NCI-H446 treated with DMSO at 0.1 percent for 48 hours (cell line): ENCODE data around the gene TBC1D5.
"Not testable (repeated sequence)": the region's sequence is repeated elsewhere in the genome, so short reads cannot be mapped to it uniquely, and the experiment has no call there.

ENCODE experiments used
- DNase-seq: peaks from one replicate; lab custom pipeline; 2025; lab: John Stamatoyannopoulos, UW

TBC1D5 gene

GRCh38 chr3:17707813-17708543 is 34.5 kb downstream of the TBC1D5 start:
- no peak for DNase-seq

GRCh38 chr3:17705991-17706390 is 36.4 kb downstream of the TBC1D5 start:
- not testable (repeated sequence) for DNase-seq

- not testable (repeated sequence) for DNase-seq
These were observed 42.6 kb downstream of the TBC1D5 start for GRCh38 chr3:17699815-17700214.

- DNase-seq: not testable (repeated sequence)
These were observed 46.8 kb downstream of the TBC1D5 start for GRCh38 chr3:17695665-17696064.

GRCh38 chr3:17693670-17693999 is 48.8 kb downstream of the TBC1D5 start:
- not testable (repeated sequence) for DNase-seq

- DNase-seq: not testable (repeated sequence)
These were observed 49.4 kb downstream of the TBC1D5 start for GRCh38 chr3:17692846-17693669.

GRCh38 chr3:17687566-17687965 is 54.9 kb downstream of the TBC1D5 start:
- no peak for DNase-seq

GRCh38 chr3:17686613-17687012 is 55.8 kb downstream of the TBC1D5 start:
- no peak for DNase-seq

- DNase-seq: no peak
These were observed 58.8 kb downstream of the TBC1D5 start for GRCh38 chr3:17683542-17684207.

- no peak for DNase-seq
These were observed 61.9 kb downstream of the TBC1D5 start for GRCh38 chr3:17680530-17680929.

- DNase-seq: no peak
These were observed 64.2 kb downstream of the TBC1D5 start for GRCh38 chr3:17678116-17678741.

- no peak for DNase-seq
These were observed 68.2 kb downstream of the TBC1D5 start for GRCh38 chr3:17674082-17674686.

- no peak for DNase-seq
These were observed 69.9 kb downstream of the TBC1D5 start for GRCh38 chr3:17672506-17672905.

GRCh38 chr3:17670749-17671148 is 71.7 kb downstream of the TBC1D5 start:
- no peak for DNase-seq

GRCh38 chr3:17664923-17665322 is 77.5 kb downstream of the TBC1D5 start:
- no peak for DNase-seq

- no peak for DNase-seq
These were observed 86.2 kb downstream of the TBC1D5 start for GRCh38 chr3:17656264-17656663.

GRCh38 chr3:17655743-17656142 is 86.7 kb downstream of the TBC1D5 start:
- no peak for DNase-seq

GRCh38 chr3:17649748-17650147 is 92.7 kb downstream of the TBC1D5 start:
- not testable (repeated sequence) for DNase-seq

GRCh38 chr3:17648630-17649355 is 93.6 kb downstream of the TBC1D5 start:
- not testable (repeated sequence) for DNase-seq

- DNase-seq: peak; percentile 19
These were observed 97.2 kb downstream of the TBC1D5 start for GRCh38 chr3:17645074-17645698.

GRCh38 chr3:17643691-17644090 is 98.7 kb downstream of the TBC1D5 start:
- no peak for DNase-seq
